Ammon's horn (tissue), 1 donor: ENCODE results near the gene PAK5.

Experiments
- DNase-seq: peaks from one replicate; pipeline ENCODE4 v3.0.0-alpha.2; 2016; ENCODE audit warnings: low spot score

PAK5 gene

DNA sequence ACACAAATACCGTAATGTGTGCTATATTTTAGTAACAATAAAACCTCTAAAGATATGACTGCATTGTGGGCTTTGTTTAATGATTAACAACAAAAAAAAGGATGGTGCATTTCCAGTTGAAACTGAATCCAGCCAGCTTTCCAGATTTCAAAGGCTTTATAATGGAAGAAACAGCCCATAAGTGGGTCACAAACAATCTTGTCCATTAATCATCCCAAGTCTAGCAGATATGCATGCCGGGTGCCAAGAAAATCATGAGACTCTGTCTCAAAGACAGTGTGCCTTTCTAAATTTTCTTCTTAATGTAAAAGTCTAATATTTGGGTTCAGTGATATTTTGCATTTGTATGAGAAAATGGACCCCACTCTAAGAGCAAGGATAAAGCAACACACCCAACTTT is 345.1 kb downstream of the PAK5 start:
- no peak for DNase-seq

DNA sequence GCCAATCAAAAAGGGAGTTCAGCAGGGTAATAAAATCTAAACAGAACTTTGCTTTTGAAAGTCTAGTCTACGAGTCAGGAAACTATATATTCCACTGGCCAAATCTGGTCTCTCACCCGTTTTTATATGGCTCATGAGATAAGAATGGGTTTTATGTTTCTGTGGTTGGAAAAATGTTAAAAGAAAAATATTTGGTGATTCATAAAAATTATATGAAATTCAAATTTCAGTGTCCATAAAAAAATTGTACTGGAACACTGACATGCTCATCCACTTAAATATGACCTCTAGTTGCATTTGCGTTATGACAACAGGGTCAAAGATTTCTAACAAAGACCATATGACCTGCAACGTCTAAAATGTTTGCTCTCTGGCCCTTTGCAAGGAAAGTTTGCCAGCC is 346.8 kb downstream of the PAK5 start:
- no peak for DNase-seq

DNA sequence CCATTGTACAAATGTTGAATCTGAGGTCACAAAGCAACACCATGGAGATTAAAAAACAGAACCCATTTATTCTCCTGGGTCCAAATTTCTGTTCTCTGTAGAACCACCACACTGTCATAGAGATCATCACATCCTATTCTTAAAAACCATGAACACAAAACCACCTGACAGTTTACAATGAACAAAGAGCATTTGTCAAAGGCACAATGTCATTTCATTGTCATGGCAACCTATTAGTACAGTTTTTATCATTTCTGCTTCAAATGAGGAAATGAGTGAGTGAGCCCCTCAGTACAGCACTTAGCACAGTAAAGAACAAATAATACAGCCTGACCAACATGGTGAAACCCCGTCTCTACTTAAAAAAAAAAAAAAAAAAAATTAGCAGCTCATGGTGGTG is 347.6 kb downstream of the PAK5 start:
- DNase-seq: no peak

DNA sequence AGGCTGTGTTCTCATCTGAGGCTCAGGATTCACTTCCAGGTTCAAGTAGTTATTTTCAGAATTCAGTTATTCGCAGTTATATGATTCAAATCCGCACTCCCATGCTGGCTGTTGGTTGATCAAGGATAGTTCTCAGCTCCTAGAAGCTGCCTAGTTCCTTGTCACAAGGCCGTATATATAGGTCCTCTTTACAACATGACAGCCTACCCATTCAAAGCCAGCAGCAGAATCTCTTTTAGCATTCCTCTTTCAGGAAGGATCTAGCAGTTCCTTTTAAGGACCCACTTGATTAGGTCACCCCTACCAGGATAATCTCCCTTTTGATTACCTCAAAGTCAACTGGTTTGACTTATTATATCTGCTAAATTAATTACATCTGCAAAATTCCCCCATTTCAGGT is 348.2 kb downstream of the PAK5 start:
- no peak for DNase-seq

DNA sequence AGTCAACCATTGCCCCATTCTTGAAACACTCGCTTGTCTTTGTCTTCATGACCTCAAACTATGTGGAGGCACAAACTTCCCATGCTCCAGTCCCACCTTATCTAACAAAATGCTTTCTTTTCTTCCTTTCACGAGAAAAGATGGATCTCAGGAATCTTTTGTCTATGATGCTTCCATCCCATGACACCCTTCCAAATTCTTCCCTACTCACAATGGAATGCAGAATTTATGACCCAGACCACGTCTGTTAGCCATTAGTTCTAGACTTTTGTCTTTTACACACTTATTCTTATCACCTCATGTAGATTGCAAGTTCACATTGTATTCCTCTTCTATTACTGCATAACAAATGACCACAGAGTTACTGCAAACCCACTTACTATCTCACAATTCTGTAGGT is 348.7 kb downstream of the PAK5 start:
- no peak for DNase-seq

DNA sequence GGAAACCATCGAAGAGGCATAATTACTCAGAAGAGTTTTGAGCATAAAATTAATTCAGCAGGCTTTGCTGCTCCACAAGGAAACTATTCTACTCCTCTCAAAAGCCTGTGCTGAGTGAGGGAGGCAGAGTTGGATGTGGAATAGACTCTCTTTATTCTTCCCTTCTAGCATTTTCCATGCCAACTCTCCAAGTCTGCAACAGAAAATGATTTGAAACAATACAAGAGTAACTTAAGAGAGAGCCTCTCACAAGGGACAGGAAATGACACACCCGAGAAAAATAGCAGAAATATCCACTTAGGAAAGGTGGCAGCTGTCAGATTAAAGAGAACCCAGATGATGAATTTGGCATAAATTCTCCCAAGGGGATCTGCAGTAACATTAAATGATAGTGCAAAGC is 350.8 kb downstream of the PAK5 start:
- peak; percentile 76 for DNase-seq
